Activated CD4-positive, alpha-beta memory T cell treated with anti-CD3 and anti-CD28 coated beads, Interleukin-2, amount 10 ng/mL, durations not matched to agents 7 days and 5 days (primary cell): ENCODE results near the gene RABL2A. TPM values are rescaled to one million over a fixed set of nuclear protein-coding genes. Genes with fewer than 3 reads are reported as not detected.
"Not testable (repeated sequence)": the region's sequence is repeated elsewhere in the genome, so short reads cannot be mapped to it uniquely, and the experiment has no call there.

ENCODE experiments used
- CTCF ChIA-PET: fragments of 350-600 bp; sonication (Branson Sonifier 250); formaldehyde crosslinking; loops from one replicate; lab custom pipeline; 2021; ENCODE audit warnings: antibody characterized with exemption, inconsistent platforms; lab: Charles Lee
- POLR2A ChIA-PET: fragments of 350-600 bp; sonication (Branson Sonifier 250); formaldehyde crosslinking; loops from one replicate; lab custom pipeline; 2021; ENCODE audit warnings: antibody characterized with exemption; lab: Charles Lee
- DNase-seq: peaks from one replicate; pipeline ENCODE4 v3.0.0-alpha.2; 2020
- H3K27ac Mint-ChIP-seq: one replicate; pipeline ENCODE4 v1.8.0; 2021; ENCODE audit warnings: mild to moderate bottlenecking, mixed read lengths
- H3K27me3 Mint-ChIP-seq: one replicate; pipeline ENCODE4 v1.8.0; 2021; ENCODE audit warnings: mixed read lengths
- H3K36me3 Mint-ChIP-seq: one replicate; pipeline ENCODE4 v1.8.0; 2021; ENCODE audit warnings: low read depth, mixed read lengths
- H3K4me1 Mint-ChIP-seq: one replicate; pipeline ENCODE4 v1.8.0; 2021; ENCODE audit warnings: mixed read lengths
- H3K4me3 Mint-ChIP-seq: one replicate; pipeline ENCODE4 v1.8.0; 2021; ENCODE audit warnings: mild to moderate bottlenecking, mixed read lengths
- H3K9me3 Mint-ChIP-seq: one replicate; pipeline ENCODE4 v1.8.0; 2021; ENCODE audit warnings: mixed read lengths
- total RNA-seq, 2 experiments: library from RNA; stranded (reverse); gene quantifications; one replicate each; pipeline ENCODE4 v1.2.3, GENCODE V29; 2021

The RABL2A gene
- total RNA-seq, 2 experiments from 2014 or later = 13.5 to 14.1 TPM

- POLR2A ChIA-PET, H3K27ac Mint-ChIP-seq, DNase-seq, H3K4me1 Mint-ChIP-seq, H3K4me3 Mint-ChIP-seq, H3K9me3 Mint-ChIP-seq, H3K27me3 Mint-ChIP-seq, CTCF ChIA-PET, H3K36me3 Mint-ChIP-seq: not testable (repeated sequence)
Measured at GRCh38 chr2:113636226-113636625, 9.2 kb downstream of the RABL2A start.

GRCh38 chr2:113638084-113638483 lies 11.0 kb downstream of the RABL2A start:
- CTCF ChIA-PET, H3K4me3 Mint-ChIP-seq, H3K27ac Mint-ChIP-seq, POLR2A ChIA-PET, H3K36me3 Mint-ChIP-seq, DNase-seq, H3K9me3 Mint-ChIP-seq, H3K4me1 Mint-ChIP-seq, H3K27me3 Mint-ChIP-seq: not testable (repeated sequence)

GRCh38 chr2:113646217-113646616 lies 19.2 kb downstream of the RABL2A start:
- POLR2A ChIA-PET, H3K4me3 Mint-ChIP-seq, H3K36me3 Mint-ChIP-seq, H3K9me3 Mint-ChIP-seq, DNase-seq, H3K27me3 Mint-ChIP-seq, CTCF ChIA-PET, H3K4me1 Mint-ChIP-seq, H3K27ac Mint-ChIP-seq: not testable (repeated sequence)

GRCh38 chr2:113650834-113651815 lies 24.1 kb downstream of the RABL2A start:
- DNase-seq, POLR2A ChIA-PET, H3K4me1 Mint-ChIP-seq, H3K27me3 Mint-ChIP-seq, H3K4me3 Mint-ChIP-seq, CTCF ChIA-PET, H3K27ac Mint-ChIP-seq, H3K9me3 Mint-ChIP-seq, H3K36me3 Mint-ChIP-seq: not testable (repeated sequence)

GRCh38 chr2:113652599-113652998 lies 25.5 kb downstream of the RABL2A start:
- H3K27ac Mint-ChIP-seq, H3K4me1 Mint-ChIP-seq, H3K36me3 Mint-ChIP-seq, DNase-seq, H3K27me3 Mint-ChIP-seq, CTCF ChIA-PET, H3K4me3 Mint-ChIP-seq, H3K9me3 Mint-ChIP-seq, POLR2A ChIA-PET: not testable (repeated sequence)

- CTCF ChIA-PET, H3K27me3 Mint-ChIP-seq, H3K36me3 Mint-ChIP-seq, DNase-seq, POLR2A ChIA-PET, H3K4me1 Mint-ChIP-seq, H3K9me3 Mint-ChIP-seq: not testable (repeated sequence)
- H3K4me3 Mint-ChIP-seq = peak overlapping the region; percentile 64
- peak overlapping the region; percentile 33 for H3K27ac Mint-ChIP-seq
Measured at GRCh38 chr2:113656031-113656624, 29.1 kb downstream of the RABL2A start.

GRCh38 chr2:113657735-113658134 lies 30.7 kb downstream of the RABL2A start:
- POLR2A ChIA-PET, H3K36me3 Mint-ChIP-seq, H3K9me3 Mint-ChIP-seq, H3K27me3 Mint-ChIP-seq, H3K4me1 Mint-ChIP-seq, DNase-seq, CTCF ChIA-PET, H3K27ac Mint-ChIP-seq, H3K4me3 Mint-ChIP-seq: not testable (repeated sequence)

GRCh38 chr2:113663285-113664060 lies 36.4 kb downstream of the RABL2A start:
- CTCF ChIA-PET, POLR2A ChIA-PET: not testable (repeated sequence)

GRCh38 chr2:113664761-113665533 lies 37.9 kb downstream of the RABL2A start:
- H3K36me3 Mint-ChIP-seq, CTCF ChIA-PET, H3K9me3 Mint-ChIP-seq, H3K4me3 Mint-ChIP-seq, POLR2A ChIA-PET, H3K27me3 Mint-ChIP-seq, DNase-seq, H3K27ac Mint-ChIP-seq, H3K4me1 Mint-ChIP-seq: not testable (repeated sequence)

More at GRCh38 chr2:113663285-113664060, 36.4 kb downstream of the RABL2A start:
- H3K27me3 Mint-ChIP-seq, DNase-seq, H3K9me3 Mint-ChIP-seq, H3K4me3 Mint-ChIP-seq, H3K36me3 Mint-ChIP-seq, H3K4me1 Mint-ChIP-seq, H3K27ac Mint-ChIP-seq: not testable (repeated sequence)

GRCh38 chr2:113669013-113669412 lies 41.9 kb downstream of the RABL2A start:
- H3K27me3 Mint-ChIP-seq, CTCF ChIA-PET, H3K4me1 Mint-ChIP-seq, H3K27ac Mint-ChIP-seq, H3K4me3 Mint-ChIP-seq, H3K9me3 Mint-ChIP-seq, POLR2A ChIA-PET, DNase-seq, H3K36me3 Mint-ChIP-seq: not testable (repeated sequence)

GRCh38 chr2:113672326-113672932 lies 45.4 kb downstream of the RABL2A start:
- Mint-ChIP-seq H3K36me3 (no peaks in the 10 kb centered on the region), H3K27ac (no peak overlapping the region), H3K9me3 (no peaks in the 10 kb centered on the region)

GRCh38 chr2:113675875-113676274 lies 48.8 kb downstream of the RABL2A start:
- POLR2A ChIA-PET = no interaction called here
- Mint-ChIP-seq H3K9me3 (no peaks in the 10 kb centered on the region), H3K27me3 (peaks cover 4% of the 10 kb centered on the region), H3K27ac (no peak overlapping the region), H3K36me3 (no peaks in the 10 kb centered on the region), H3K4me3 (no peak overlapping the region), H3K4me1 (no peaks in the 10 kb centered on the region)
- no peak for DNase-seq
- CTCF ChIA-PET = no interaction called here

More at GRCh38 chr2:113672326-113672932, 45.4 kb downstream of the RABL2A start:
- POLR2A ChIA-PET = no interaction called here
- H3K4me1 Mint-ChIP-seq = no peaks in the 10 kb centered on the region
- CTCF ChIA-PET = no interaction called here
- peaks cover 2% of the 10 kb centered on the region for H3K27me3 Mint-ChIP-seq
- H3K4me3 Mint-ChIP-seq = no peak overlapping the region
- DNase-seq = no peak
